HG03175 (cell line): ENCODE results near the gene RAD51B.

Experiments used
- ATAC-seq: cut with Tn5 transposase; IDR thresholded peaks from one replicate; pipeline ENCODE4 v1.9.1; 2021; ENCODE audit warnings: mild to moderate bottlenecking, moderate library complexity; ENCODE audit not compliant: unreplicated experiment

The RAD51B gene

DNA sequence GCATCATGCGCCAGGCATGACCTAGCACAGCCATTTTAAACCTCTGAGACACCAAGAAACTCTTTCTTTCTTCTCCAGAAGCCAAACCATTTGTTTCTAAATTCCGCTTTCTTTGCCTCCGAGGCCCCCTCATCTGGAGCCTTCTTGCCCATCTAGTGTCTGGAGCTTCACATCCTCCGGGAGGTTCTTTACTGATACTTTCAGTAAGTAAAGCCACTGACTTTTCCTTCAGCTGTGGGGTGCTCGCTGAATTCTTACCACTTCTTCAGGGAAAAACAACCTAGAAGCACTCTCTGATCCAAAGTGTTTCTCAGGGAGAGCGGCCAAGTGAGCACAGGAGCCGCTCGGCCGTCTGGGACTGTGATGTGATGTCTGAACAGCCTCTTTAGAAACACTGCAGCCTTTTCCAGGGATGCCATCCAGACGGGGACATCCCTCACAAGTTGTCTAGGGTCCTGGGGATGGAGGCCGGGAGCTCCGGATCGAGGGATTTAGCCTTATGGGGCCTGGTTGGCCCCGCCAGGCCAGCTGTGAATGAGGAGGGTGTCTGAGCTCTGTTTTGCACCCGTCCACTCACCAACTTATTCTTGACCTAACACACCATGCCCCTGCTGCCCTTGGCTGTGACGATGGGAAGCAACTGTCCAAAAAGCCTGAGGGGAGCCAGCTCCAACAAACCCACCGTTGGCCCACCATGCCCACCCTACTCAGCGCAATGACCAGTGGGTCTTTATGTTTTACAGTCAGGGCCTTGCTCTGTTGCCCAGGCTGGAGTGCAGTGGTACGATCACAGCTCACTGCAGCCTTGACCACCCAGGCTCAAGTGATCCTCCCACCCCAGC lies 812.7 kb downstream of the RAD51B start:
- no peak for ATAC-seq

DNA sequence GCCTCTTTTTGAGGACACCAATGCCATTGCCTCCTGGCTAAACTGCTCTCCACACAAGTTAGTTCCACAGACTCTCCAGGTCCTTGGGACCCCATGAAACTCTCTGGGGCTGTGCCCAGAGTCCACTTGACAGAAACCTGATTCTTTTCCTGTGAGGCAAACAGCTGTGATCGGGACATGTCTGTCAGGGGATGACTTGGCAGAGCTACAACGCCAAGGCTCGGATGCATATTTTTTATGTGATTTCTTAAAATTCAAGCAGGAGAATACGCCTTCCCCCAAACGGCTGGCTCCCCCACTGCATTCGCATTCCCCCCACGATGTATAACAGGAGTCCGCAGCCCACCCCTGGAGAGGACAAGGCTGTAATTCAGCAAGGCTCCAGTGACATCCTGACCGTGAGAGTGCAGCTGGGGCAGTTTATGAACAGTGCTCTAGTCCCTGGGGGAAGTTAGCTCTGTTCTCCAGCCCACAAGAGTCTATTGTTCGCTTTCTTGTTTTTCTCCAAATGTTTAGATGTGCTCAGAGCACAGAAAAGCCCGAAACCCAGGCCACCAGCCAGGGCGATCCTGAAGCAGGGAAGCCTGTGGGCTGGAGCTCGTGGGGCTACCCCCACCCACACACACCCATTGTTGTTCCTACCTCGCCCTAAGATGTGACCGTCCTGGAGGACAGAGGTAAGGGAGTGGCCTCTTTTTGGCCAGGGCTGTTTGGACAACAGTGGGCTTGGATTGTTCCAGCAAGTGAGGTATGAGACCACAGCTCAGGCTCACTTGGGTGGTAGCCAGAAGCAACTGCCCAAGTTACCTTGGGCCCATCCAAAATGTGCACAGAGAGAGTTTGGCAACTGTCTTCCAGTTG lies 813.8 kb downstream of the RAD51B start:
- no peak for ATAC-seq

DNA sequence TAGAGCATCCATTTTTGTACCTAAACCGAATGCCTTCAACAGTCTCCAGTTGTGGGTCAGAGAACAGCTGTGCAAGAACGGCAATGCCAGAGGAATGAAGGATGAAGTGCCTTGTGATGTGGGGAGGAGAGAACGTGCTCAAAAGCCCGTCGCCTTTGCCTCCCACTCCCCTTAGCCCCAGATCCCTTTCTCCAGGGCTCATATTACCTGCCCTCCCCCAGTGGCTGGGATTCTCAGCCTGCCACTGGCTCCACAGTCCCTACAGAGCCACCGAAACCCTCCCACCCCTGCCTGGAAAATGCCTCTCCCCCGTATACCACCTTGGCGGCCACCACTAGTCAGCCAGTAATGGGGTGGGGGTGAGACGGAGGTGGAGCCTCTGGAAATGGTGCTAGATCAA lies 814.8 kb downstream of the RAD51B start:
- no peak for ATAC-seq

DNA sequence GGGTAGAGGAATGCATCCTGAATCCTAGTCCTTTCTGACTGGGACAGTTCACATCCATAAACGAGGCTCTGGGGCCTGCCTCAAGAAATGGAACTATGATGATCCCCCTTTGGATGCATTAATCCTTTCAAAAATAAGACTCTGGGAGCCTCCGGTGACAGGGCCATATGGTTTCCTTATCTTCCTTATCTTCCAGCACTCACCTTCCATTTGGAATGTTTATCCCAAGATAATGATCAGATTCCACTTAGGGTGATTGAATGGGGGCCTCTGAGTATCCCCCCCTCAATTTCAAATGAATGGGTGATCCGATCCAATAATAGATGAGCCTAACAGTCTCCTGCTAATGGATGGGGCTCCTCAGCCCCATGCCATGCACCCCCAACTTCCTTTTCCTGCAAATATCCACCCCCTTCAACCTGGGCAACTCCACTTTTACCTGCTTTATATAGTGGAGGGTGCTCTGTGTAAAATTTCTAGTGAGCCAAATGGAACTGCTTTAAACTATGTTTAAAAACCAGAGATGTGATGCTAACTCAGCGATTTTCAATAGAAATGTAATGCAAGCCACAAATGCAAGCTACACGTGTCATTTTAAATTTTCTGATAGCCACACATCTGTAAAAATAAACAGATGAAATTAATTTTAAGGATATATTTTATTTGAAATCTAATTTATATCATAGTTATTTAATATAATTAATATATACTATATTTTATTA lies 815.5 kb downstream of the RAD51B start:
- no peak for ATAC-seq

DNA sequence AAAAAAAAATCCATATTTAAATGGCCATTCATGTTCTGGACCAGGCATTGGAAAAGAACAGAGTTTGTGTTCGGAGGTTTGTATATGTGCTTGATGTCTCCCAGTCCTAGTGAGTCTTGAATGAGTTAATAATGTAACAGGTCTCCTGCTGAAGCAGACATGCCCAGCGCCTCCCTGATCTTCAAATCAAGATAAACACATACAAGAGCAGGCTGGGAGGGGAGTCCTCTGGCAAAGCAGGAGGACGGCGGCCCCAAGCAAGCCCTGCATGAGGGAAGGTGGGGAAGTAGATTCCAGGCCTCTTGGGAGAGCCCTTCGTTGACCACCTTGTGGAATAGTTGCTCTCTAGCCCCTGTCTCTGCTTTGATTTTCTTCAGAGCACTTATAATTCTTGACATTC lies 817.0 kb downstream of the RAD51B start:
- ATAC-seq, result no peak

DNA sequence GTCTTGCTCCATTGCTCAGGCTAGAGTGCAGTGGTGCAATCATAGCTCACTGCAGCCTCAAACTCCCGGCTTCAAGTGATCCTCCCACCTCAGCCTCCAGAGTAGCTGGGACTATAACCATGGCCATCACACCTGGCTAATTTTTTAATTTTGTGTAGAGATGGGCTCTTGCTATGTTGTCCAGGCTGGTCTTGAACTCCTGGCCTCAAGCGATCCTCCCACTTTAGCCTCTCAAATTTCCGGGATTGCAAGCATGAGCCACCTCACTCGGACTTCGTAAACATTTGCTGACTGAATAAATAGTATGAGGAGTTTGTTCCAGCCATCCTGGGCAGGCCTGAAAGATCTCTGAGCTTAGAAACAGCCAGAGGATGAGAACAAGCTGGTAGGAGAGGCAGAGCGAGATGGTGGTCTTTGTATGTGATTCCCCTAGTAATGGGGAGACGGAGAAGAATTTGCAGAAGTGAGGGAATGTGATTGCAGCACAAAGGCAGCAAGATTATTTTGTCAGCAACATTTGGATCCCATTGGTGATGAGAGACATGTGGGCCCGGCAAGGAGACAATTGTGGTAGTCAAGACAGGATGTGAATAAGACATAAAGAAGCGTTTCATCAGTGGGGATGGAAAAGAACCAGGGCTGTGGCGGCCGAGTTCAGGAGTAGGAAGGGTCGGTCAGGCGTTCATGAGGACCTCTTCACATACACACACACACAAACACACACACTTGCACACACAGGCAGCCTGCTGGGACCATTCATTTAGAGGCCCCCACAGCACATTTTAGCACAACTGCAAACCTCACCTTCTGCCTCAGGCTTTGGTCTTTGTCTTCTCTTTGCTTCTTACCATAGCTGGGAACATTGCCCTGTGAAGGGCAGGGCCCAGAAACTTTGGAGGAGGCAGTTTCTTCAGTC lies 817.8 kb downstream of the RAD51B start:
- ATAC-seq, result no peak

DNA sequence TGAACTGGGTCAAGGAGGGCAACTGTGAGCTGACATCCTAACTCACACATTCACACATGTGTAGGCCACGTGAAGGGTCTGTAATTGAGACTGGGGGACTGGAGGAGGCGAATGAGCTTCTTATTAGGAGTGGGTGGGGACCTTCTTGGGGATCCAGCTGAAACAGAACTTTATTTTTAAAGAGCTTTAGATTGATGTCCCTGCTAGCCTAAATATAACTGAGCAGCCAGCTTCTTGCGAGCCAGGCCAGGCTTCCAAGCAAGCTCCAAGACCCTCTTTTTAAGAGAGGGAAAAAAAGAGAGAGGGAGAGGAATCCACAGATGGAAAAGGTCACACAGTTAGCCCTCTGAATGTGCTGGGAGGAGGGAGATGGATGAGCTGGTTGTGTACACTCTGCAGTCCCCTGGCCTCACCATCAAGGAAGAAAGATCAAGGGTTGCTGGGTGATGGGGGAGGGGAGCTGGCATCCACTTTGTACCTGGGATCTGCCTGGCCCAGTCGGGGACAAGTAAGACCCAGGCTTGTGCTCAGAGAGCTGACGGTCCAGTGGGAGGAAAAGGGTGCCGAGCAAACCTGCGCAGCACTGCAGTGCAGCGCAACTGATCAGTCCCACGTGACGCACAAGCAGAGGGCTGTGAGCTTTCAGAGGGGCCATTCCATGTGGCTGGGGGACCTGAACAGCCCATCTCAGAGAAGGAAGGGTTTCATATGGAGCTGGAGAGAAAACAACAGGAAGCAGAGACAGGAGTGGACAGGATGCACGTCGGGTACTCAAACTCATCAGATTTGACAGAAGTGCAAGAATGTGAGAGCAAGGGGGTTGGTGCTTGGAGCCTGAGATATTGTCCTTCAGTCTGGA lies 818.8 kb downstream of the RAD51B start:
- ATAC-seq, result no peak

DNA sequence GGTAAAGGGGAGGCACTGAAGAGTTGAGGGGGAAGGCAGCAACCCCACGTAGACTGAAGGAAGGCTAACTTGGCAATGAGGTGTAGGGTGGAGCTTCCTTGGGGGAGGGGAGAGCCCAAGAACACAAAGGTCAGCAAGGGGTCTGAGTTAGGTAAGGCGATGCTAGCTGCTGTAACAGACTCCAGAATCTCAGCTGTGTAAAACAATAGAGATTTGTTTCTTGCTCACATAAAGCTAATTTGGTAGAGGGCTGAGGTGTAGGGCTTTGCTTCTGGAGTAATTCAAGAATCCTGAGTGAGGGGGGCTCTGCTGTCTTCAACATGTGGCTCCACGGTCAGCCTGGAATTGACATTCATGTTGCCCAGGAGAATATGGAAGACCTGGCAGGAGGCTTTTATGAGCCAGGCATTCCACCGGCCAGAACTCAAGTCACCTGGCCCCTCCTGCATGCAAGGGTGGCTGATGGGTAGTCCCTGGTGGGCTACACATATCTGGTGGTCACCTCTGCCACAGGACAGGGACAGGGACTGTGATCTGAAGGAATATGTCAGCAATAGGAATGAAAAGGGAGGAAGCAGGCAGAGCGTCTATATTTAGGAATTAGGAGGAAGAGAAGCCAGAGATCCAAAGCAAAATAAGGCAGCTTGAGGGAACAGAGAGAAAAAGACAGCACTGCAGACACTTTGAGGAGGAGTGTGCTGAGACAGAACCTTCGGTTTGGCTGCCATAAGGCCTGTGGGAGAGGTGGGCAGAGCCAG lies 819.6 kb downstream of the RAD51B start:
- ATAC-seq, result no peak

DNA sequence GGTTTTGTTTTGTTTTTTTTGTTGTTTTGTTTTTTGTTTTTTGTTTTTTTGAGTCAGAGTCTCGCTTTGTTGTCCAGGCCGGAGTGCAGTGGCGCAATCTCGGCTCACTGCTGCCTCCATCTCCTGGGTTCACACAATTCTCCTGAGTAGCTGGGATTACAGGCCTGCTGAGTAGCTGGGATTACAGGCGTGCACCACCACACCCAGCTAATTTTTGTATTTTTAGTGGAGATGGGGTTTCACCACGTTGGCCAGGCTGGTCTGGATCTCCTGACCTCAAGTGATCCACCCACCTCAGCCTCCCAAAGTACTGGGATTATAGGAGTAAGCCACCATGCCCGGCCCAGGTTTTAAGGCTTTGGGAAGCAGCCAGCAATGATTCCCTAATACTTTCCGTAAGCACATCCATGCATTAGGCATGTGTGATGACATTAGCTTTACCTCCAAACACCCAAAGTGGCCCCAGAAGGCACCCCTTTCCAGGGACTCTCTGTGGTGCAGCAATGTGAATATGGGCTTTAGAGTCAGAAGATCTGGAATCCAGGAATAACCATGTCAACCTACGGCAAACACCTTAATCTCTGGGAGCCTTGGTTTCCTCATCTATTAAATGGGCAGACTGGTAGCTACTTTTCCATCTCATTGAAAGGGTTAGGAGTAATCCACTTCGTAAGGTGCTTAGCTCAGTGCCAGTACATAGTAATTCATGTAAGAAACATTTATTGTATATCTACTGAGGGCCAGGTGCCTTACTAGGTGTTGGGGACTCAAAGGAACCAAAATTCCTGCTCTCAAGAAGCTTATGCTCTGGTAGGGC lies 820.4 kb downstream of the RAD51B start:
- ATAC-seq, result no peak

DNA sequence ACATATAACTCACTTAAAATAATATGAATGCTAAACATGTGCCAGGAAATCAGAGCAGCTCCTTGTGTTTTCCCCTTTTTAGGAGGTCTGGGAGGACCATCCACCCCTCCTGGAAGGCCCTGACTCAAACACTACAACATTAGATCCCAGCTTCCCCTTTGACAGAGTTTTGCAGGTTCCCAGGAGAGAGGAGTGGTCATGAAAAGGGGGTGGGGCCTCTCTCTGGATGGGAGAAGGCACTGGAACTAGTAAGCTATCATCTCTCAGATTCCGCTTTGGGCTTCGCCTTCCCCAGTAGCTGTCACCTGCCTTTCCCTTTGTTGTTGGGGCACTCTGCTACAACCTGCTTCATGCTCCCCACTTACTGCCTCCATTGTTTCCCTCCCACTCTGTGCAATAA lies 824.1 kb downstream of the RAD51B start:
- ATAC-seq, result no peak

DNA sequence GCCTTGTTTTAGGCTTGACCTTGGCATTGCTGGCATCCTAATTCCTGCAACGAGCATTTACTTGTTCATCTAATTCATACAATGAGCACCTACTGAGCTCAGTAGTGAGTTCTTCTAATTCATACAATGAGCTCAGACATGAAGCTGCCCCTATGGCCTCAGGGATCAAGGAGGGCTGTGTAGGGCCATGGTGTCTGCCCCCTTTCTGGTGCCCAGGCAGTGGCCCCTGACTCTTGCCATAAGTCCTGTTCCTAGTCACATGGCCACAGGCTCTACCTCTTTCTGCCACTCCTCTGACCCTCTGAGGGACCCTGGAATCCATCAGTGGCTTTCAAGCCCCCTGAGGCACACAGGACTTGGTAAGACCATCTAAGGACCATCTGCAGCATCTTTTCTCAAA lies 824.5 kb downstream of the RAD51B start:
- no peak for ATAC-seq

DNA sequence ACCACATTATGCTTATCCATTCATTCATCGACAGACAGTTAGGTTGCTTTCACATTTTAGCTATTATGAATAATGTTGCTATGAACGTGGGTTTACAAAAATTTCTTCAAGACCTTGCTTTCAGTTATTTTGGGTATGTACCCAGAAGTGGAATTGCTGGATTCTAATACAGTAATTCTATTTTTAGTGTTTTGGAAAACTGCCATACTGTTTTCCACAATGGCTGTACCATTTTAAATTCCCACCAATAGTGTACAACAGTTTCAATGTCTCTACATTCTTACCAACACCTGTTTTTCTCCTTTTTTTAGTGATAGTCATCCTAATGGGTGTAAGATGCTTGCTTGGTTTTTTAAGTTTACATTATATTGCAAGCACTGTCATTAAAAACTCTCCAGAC lies 825.8 kb downstream of the RAD51B start:
- ATAC-seq, result no peak

DNA sequence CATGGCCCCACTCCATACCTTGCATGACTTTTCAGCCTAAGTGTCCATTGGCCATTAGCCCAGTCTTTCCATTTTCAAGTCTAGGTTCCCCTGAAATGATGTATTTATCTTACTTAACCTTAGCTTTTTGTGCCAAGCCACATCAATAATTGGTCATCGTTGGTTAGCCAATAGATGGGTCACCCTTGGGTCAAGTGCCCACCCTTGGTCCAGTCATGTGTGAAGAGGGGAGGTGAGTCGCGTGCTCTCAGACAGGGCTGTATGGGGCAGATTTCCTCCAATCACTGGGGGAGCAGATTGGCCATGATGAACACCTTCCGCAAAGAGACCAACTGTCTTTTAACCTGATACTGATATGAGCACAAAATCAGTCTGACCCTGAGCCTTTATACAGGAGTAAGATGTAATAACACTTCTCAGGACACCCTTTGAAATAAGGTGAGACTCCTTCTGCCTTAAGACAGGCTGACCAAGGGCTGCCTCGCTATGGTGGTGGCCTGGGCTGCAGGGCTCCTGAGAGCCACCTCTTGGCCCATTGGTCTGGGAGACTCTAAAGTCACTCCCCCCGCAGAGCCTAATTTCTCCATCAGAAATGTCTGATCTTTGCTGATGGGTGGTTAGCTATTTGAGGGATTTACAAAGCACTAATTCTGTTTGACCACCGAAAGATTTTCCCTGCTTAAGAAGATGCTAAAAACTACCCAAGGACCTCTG lies 830.1 kb downstream of the RAD51B start:
- ATAC-seq, result no peak

DNA sequence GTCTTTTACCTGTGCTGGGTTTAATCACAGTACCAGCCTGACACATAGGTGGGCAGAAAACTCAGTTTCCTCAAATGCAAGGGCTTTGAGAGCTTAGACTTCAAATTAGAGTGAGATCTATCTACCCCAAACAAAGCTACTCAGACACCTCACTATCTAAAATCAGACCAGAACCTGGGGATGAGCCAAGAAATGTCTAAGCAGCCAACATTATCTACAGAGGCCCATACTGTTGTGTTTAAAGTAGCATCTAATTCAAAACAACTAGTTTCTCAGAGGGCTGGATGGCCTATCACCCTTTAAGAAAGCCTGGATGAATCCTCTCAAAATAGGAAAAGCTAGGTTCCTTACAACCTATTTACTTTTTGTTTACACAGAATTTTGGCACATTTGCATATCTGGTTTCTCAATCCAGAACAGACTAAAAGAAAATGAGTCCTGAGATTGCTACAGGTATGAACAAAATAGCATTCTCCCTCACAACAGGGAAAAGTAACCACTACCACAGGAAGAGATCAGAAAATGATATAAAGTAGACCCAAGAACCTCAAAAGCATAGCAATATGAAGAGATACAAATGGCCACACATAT lies 830.9 kb downstream of the RAD51B start:
- no peak for ATAC-seq

DNA sequence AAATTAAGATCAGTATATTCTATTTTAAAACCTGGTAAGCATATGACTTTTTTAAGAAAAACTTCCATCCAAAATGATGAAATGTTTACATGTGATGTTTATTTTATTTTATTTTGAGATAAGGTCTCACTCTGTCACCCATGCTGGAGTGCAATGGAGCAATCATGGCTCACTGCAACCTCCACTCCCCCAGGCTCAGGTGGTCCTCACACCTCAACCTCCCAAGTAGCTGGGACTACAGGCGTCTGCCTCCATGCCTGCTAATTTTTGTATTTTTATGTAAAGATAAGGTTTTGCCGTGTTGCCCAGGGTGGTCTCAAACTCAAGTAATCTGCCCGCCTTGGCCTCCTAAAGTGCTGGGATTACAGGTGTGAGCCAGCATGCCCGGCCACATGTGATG lies 831.5 kb downstream of the RAD51B start:
- ATAC-seq, result no peak

DNA sequence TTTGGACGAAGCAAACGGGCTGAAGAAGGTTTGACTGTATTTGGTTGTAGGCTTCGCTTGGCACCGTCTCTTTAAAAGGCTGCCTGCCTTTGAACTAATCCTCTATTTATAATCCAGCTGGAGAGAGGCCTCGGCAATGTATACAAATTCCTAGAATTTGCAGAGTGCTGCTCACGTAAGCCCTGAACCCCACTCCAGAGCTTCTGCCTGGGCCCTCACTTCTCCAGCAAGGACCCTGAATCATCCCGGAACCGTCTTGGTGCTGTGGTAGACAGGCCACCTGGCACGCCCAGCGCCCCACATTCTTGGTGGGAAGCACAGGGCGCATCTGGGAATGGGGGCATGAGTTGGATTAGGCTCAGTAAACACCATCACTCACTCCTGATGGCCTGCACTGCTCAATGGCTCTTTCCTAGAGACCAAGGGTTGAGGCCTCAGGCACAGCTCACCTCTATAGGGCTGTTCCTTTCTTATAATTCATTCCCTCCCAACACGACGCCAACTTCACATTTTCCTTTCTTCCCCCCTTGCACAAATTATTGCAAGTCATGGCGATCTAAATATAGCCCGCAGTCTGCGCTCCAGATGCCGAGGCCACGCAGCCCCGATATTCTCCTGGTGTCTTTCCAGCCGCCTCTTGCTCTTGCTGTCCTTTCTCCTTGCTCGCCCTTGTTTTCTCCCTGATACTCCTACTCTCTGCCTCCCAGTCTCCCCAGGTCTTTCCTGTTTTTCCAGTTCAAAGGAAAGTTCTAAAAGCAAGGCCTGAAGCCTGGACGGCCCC lies 832.3 kb downstream of the RAD51B start:
- no peak for ATAC-seq
